Measurements from ENCODE around the gene ITGA4. TPM values are rescaled to one million over a fixed set of nuclear protein-coding genes. Genes with fewer than 3 reads are reported as not detected.

ITGA4 gene
- total and polyA plus RNA-seq, 9 donors, result 1.0 to 7.2 (median 2.1) TPM

DNA sequence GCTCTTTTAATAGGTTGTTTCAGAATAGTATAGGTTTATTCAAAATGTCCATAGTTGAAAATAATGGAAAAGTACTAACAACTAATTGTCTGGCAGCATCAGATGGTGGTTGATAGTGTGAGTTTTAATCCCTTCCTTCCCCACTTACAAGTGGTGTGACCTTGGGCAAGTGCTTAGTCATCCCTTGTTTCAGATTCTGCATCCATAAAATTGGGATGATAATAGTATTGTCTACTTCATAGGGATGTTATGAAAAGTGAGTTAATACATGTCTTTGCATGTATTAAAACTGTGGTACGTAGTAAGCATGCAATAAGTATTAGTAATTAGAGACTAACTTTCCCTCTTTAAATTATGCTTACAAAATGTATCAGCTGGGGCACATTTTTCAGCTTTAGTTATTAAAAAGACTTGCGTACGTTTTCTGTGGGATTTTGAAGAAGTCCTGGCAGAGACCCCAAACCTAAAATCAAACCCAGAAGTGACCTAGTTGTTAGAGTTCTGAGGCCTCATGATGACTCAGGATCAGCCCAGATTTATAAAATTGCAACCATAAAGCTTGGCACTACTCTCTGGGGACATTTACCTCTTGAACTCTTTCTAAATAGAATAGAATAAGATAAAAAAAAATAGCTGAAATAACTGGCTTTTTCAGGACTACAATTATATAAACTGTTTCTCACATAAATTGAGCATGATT is 8.6 kb downstream of the ITGA4 start:
- 44 to 57% (median 45%) methylated on average over 3 of the region's 3 CpGs for WGBS, 3 donors
- H3K9me3 ChIP-seq, result no peaks in the 10 kb centered on the region
- TF ChIP-seq, protein P1, sequence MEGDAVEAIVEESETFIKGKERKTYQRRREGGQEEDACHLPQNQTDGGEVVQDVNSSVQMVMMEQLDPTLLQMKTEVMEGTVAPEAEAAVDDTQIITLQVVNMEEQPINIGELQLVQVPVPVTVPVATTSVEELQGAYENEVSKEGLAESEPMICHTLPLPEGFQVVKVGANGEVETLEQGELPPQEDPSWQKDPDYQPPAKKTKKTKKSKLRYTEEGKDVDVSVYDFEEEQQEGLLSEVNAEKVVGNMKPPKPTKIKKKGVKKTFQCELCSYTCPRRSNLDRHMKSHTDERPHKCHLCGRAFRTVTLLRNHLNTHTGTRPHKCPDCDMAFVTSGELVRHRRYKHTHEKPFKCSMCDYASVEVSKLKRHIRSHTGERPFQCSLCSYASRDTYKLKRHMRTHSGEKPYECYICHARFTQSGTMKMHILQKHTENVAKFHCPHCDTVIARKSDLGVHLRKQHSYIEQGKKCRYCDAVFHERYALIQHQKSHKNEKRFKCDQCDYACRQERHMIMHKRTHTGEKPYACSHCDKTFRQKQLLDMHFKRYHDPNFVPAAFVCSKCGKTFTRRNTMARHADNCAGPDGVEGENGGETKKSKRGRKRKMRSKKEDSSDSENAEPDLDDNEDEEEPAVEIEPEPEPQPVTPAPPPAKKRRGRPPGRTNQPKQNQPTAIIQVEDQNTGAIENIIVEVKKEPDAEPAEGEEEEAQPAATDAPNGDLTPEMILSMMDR (IDR thresholded peaks at IDR 0.05), result no peak
- TF ChIP-seq POLR2A (IDR thresholded peaks at IDR 0.05) (no peak), EP300 (IDR thresholded peaks at IDR 0.05) (no peak)
- no peaks in the 10 kb centered on the region for H3K36me3 ChIP-seq
- H3K4me3 ChIP-seq, result no peak overlapping the region
- intact Hi-C loops (cut with DNase I), result loop anchor here in 1 of 4 donors (10.0 kb wide), 1 partner anchor 381 kb away; no protein-coding TSS in a partner anchor
- no peaks in the 10 kb centered on the region for H3K4me1 ChIP-seq (ENCODE audit: insufficient read depth)
- no peak for DNase-seq
- no peaks in the 10 kb centered on the region for H3K27me3 ChIP-seq
- H3K27ac ChIP-seq, result no peak overlapping the region

- no peak overlapping the region for H3K4me3 ChIP-seq
- no peaks in the 10 kb centered on the region for H3K36me3 ChIP-seq
- DNase-seq, result peak; percentile 27 to 67 (median 47)
- intact Hi-C loops (cut with DNase I), result loop anchor here in 1 of 4 donors (10.0 kb wide), 1 partner anchor 382 kb away; no protein-coding TSS in a partner anchor
- no peaks in the 10 kb centered on the region for H3K4me1 ChIP-seq (ENCODE audit: insufficient read depth)
- H3K27ac ChIP-seq, result no peak overlapping the region
- H3K9me3 ChIP-seq, result no peaks in the 10 kb centered on the region
- TF ChIP-seq EP300 (IDR thresholded peaks at IDR 0.05) (no peak), POLR2A (IDR thresholded peaks at IDR 0.05) (no peak)
- TF ChIP-seq, protein P1 (IDR thresholded peaks at IDR 0.05), result peak in 2 of 3 donors; percentile 13 to 35
- no peaks in the 10 kb centered on the region for H3K27me3 ChIP-seq
- 55 to 64% (median 63%) methylated on average over 4 of the region's 4 CpGs for WGBS, 3 donors
Observed at GRCh38 chr2:181466661-181467576, 9.7 kb downstream of the ITGA4 start.

DNA sequence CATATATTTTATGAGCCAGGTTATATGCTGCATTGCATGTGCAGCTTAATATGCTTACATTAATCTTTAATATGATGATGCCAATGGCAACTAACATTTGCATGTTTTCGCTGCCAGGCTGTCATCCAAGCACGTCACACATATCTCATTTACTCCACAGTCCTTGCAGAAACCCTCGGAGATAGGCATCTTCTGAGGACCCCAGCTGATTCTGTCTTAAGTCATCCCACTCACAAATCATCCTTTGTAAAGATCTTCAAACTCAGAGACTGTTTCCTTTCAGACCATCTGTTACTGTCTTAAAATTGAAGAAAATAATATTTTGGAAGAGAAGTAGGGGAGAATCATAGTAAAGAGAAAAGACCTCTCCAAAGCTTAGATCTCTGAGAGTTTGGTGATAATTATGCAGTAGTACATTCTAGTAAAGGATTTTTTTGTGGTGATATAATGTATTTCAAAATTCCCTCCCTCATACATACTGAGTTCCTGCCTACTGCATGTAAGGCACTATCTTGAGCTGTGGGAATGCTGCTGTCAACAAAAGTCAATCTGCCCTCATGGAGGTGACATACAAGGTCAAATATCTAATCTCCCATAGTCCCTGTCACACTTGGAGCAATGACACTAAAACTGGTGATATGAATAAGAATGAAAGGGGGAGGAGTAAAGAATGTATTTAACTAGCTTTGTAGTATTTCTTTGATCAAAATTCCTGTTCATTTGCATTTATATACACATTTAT is 11.0 kb downstream of the ITGA4 start:
- no peaks in the 10 kb centered on the region for H3K4me1 ChIP-seq (ENCODE audit: insufficient read depth)
- no peaks in the 10 kb centered on the region for H3K27me3 ChIP-seq
- no peak overlapping the region for H3K27ac ChIP-seq
- intact Hi-C loops (cut with DNase I), result loop anchor here in 1 of 4 donors (10.0 kb wide), 1 partner anchor 383 kb away; no protein-coding TSS in a partner anchor
- WGBS, 3 donors, result 80 to 86% (median 82%) methylated on average over 3 of the region's 3 CpGs
- no peak for DNase-seq
- no peaks in the 10 kb centered on the region for H3K36me3 ChIP-seq
- H3K4me3 ChIP-seq, result no peak overlapping the region
- H3K9me3 ChIP-seq, result no peaks in the 10 kb centered on the region
- TF ChIP-seq, protein P1 (IDR thresholded peaks at IDR 0.05), result no peak
- TF ChIP-seq POLR2A (IDR thresholded peaks at IDR 0.05), result no peak
- no peak for TF ChIP-seq EP300 (IDR thresholded peaks at IDR 0.05)

- 62 to 64% (median 62%) methylated on average over 1 of the region's 1 CpG for WGBS, 3 donors
- DNase-seq, result no peak
- H3K4me1 ChIP-seq (ENCODE audit: insufficient read depth), result no peaks in the 10 kb centered on the region
- H3K36me3 ChIP-seq, result no peaks in the 10 kb centered on the region
- no peaks in the 10 kb centered on the region for H3K27me3 ChIP-seq
- H3K9me3 ChIP-seq, result no peaks in the 10 kb centered on the region
- no peak overlapping the region for H3K4me3 ChIP-seq
- intact Hi-C loops (cut with DNase I), result loop anchor here in 1 of 4 donors (10.0 kb wide), 1 partner anchor 384 kb away; no protein-coding TSS in a partner anchor
- no peak overlapping the region for H3K27ac ChIP-seq
- no peak for TF ChIP-seq POLR2A (IDR thresholded peaks at IDR 0.05)
- TF ChIP-seq EP300 (IDR thresholded peaks at IDR 0.05), result no peak
- TF ChIP-seq, protein P1 (IDR thresholded peaks at IDR 0.05), result no peak
Observed at GRCh38 chr2:181468811-181469210, 11.6 kb downstream of the ITGA4 start.

All from ovary (tissue), 9 donors.